GM21786 (cell line): ENCODE measurements around the gene ATP1A1.

Source experiments
- ATAC-seq: cut with Tn5 transposase; IDR thresholded peaks from one replicate; pipeline ENCODE4 v1.9.1; 2021; ENCODE audit not compliant: unreplicated experiment

Gene ATP1A1

GRCh38 chr1:116370181-116370580 lies 2.9 kb upstream of the ATP1A1 start:
- ATAC-seq, result no peak

GRCh38 chr1:116371752-116372151 lies 1.3 kb upstream of the ATP1A1 start:
- ATAC-seq, result no peak

- ATAC-seq, result no peak
Observed at GRCh38 chr1:116372191-116372590, 853 bp upstream of the ATP1A1 start.

- no peak for ATAC-seq
Observed at GRCh38 chr1:116373431-116374352, 648 bp downstream of the ATP1A1 start.

- no peak for ATAC-seq
Observed at GRCh38 chr1:116374353-116375147, 1.5 kb downstream of the ATP1A1 start.

- ATAC-seq, result no peak
Observed at GRCh38 chr1:116375148-116375886, 2.3 kb downstream of the ATP1A1 start.

- ATAC-seq, result no peak
Observed at GRCh38 chr1:116375887-116376728, 3.1 kb downstream of the ATP1A1 start.

- no peak for ATAC-seq
Observed at GRCh38 chr1:116376729-116377086, 3.7 kb downstream of the ATP1A1 start.

- peak; percentile 74 for ATAC-seq
Observed at GRCh38 chr1:116377541-116378529, 4.8 kb downstream of the ATP1A1 start.

GRCh38 chr1:116379057-116379630 lies 6.1 kb downstream of the ATP1A1 start:
- no peak for ATAC-seq

- no peak for ATAC-seq
Observed at GRCh38 chr1:116379674-116380498, 6.8 kb downstream of the ATP1A1 start.

- ATAC-seq, result no peak
Observed at GRCh38 chr1:116380499-116381242, 7.6 kb downstream of the ATP1A1 start.

GRCh38 chr1:116382321-116382720 lies 9.3 kb downstream of the ATP1A1 start:
- no peak for ATAC-seq

- no peak for ATAC-seq
Observed at GRCh38 chr1:116382857-116383483, 9.9 kb downstream of the ATP1A1 start.

- ATAC-seq, result no peak
Observed at GRCh38 chr1:116386042-116386441, 13.0 kb downstream of the ATP1A1 start.

GRCh38 chr1:116387551-116387950 lies 14.5 kb downstream of the ATP1A1 start:
- ATAC-seq, result no peak

GRCh38 chr1:116388122-116388521 lies 15.1 kb downstream of the ATP1A1 start:
- ATAC-seq, result no peak
